Fibroblast of lung (primary cell): ENCODE results near the gene R3HCC1L.

Experiments used
- EZH2 ChIP-seq: IDR thresholded peaks from 2 replicates; pipeline ENCODE4 v1.5.1; 2012; ENCODE audit warnings: low read length, control low read depth, mild to moderate bottlenecking; ENCODE audit errors: missing control alignments
- TF ChIP-seq, protein P1 (sequence below), 2 donors: IDR thresholded peaks in 1 of 2; conservative IDR thresholded peaks in 1 of 2; 1 replicate in 1 of 2; 2 replicates in 1 of 2; pipeline ENCODE4 v1.5.1; 2011 to 2012; ENCODE audit warnings: low read length in 2 of 2, control low read depth in 1 of 2, inconsistent platforms in 1 of 2, low read depth in 1 of 2, mild to moderate bottlenecking in 1 of 2

DNA sequence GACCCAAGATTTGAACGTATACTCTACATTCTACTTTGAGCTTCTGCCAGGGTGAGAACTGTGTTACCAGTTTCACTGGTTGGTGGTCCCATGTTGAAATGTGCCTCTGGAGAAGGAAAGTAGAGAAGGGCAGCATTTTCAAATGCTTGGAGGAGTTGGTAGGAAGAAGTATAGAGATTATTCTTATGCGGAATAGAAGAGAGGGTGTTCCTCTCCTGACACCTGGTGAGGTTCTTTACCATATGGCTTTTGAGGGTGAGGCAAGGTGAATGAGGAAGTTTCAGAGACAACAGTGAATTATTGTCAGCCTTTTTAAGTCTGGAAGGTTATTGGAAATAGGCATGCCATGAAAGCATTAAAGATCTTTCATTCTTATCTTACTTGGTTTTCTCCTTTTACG is 34.3 kb downstream of the R3HCC1L start:
- TF ChIP-seq, protein P1, sequence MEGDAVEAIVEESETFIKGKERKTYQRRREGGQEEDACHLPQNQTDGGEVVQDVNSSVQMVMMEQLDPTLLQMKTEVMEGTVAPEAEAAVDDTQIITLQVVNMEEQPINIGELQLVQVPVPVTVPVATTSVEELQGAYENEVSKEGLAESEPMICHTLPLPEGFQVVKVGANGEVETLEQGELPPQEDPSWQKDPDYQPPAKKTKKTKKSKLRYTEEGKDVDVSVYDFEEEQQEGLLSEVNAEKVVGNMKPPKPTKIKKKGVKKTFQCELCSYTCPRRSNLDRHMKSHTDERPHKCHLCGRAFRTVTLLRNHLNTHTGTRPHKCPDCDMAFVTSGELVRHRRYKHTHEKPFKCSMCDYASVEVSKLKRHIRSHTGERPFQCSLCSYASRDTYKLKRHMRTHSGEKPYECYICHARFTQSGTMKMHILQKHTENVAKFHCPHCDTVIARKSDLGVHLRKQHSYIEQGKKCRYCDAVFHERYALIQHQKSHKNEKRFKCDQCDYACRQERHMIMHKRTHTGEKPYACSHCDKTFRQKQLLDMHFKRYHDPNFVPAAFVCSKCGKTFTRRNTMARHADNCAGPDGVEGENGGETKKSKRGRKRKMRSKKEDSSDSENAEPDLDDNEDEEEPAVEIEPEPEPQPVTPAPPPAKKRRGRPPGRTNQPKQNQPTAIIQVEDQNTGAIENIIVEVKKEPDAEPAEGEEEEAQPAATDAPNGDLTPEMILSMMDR (conservative IDR thresholded peaks at IDR 0.05 in 1 of 2, IDR thresholded peaks at IDR 0.05 in 1 of 2; ENCODE audit: low read depth in 1 of 2, low read length in 2 of 2): no peak
- no peak for TF ChIP-seq EZH2
